Tibial nerve (tissue), 3 donors: Measurements from ENCODE around the gene KAT7.

Experiments used
- CTCF ChIP-seq, 5 experiments: fragments of 200-600 bp in 3 of 5; fragments of 450-650 bp in 2 of 5; sonication (generic) in 3 of 5; IDR thresholded peaks; one replicate each; pipeline ENCODE4 v1.5.1; 2016 to 2019; ENCODE audit warnings: antibody characterized with exemption in 5 of 5, mild to moderate bottlenecking in 3 of 5, moderate library complexity in 2 of 5
- POLR2A ChIP-seq, 2 donors: fragments of 450-650 bp; IDR thresholded peaks; one replicate each; pipeline ENCODE4 v1.6.1; 2017; ENCODE audit warnings: antibody characterized with exemption in 2 of 2, mild to moderate bottlenecking in 2 of 2, moderate library complexity in 2 of 2

GRCh38 chr17:49841548-49841947 lies 53.1 kb downstream of the KAT7 start:
- TF ChIP-seq CTCF (IDR thresholded peaks at IDR 0.05) (no peak), POLR2A (IDR thresholded peaks at IDR 0.05) (no peak)
